Measurements from ENCODE around the gene CSF3. TPM values are rescaled to one million over a fixed set of nuclear protein-coding genes. Genes with fewer than 3 reads are reported as not detected.

The CSF3 gene
- total RNA-seq, 4 donors from 2014 or later, result not detected

DNA sequence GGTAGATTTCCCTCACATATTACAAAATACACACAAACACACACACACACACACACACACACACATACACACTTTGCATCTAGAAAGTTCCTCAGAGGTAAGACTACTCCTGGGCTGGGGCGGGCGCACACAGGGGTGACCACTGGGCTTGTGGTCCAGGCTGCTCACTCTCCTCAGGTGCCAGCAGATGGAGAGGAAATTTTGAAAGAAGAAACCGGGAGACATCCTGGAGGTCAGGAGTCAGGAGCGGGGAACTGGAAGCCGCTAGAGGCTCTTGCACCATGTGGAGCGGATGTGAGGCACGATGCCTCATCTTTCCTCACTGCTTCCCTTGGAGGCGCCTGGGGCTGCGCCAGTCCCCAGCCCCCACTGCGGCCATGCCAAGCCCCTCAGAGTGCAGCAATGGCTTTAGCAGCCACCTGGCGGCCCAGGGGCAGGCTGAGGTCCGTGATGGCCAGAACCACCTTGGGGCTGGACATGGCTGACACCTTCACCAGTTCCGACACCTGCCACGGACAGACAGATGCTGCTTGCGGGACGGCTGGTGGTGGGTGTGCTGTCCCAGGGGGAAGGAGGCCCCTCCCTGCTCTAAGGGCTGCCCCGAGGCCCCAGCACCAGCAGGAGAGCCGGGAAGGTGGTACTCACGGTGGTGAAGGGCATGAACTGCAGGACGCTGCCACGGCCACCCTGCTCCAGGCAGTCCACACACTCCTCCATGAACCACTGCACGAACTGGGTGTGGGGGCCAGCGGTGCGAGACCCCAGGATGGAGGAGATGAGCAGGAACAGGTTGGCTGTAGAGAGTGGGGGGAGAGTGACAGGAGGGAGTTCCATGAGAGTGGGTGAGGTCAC is 4.1 kb downstream of the CSF3 start:
- DNase-seq, result no peak
- no peak overlapping the region for H3K27ac ChIP-seq
- peaks cover 0 to 45% (median 0%) of the 10 kb centered on the region in 3 donors for H3K36me3 ChIP-seq
- H3K27me3 ChIP-seq, result no peaks in the 10 kb centered on the region
- TF ChIP-seq POLR2A (IDR thresholded peaks at IDR 0.05), result no peak
- TF ChIP-seq, protein P1, sequence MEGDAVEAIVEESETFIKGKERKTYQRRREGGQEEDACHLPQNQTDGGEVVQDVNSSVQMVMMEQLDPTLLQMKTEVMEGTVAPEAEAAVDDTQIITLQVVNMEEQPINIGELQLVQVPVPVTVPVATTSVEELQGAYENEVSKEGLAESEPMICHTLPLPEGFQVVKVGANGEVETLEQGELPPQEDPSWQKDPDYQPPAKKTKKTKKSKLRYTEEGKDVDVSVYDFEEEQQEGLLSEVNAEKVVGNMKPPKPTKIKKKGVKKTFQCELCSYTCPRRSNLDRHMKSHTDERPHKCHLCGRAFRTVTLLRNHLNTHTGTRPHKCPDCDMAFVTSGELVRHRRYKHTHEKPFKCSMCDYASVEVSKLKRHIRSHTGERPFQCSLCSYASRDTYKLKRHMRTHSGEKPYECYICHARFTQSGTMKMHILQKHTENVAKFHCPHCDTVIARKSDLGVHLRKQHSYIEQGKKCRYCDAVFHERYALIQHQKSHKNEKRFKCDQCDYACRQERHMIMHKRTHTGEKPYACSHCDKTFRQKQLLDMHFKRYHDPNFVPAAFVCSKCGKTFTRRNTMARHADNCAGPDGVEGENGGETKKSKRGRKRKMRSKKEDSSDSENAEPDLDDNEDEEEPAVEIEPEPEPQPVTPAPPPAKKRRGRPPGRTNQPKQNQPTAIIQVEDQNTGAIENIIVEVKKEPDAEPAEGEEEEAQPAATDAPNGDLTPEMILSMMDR (IDR thresholded peaks at IDR 0.05), result no peak
- H3K4me1 ChIP-seq, result peaks cover 0 to 21% (median 4%) of the 10 kb centered on the region in 4 donors
- no peak overlapping the region for H3K4me3 ChIP-seq
- H3K9me3 ChIP-seq, result no peaks in the 10 kb centered on the region

DNA sequence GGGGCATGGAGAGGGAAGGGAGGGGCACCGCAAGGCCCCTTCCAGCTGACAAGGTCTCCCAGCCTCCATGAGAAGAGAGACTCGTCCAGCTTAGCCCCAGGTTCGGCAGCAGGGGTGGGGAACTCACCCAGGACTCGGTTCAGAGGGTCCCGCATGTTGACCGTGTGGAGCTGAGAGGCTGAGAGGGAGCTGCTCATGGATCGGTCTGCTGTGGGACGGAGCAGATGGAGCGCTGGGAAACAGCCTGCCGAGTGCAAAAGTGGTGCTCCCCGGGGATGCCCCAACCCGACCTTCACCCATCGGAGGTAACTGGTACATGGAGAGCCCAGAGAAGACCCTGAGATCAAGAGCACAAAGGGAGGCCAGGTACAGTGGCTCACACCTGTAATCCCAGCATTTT is 4.9 kb downstream of the CSF3 start:
- Histone ChIP-seq H3K4me1 (peaks cover 0 to 13% (median 1%) of the 10 kb centered on the region in 4 donors), H3K4me3 (no peak overlapping the region), H3K27me3 (no peaks in the 10 kb centered on the region), H3K9me3 (no peaks in the 10 kb centered on the region), H3K27ac (no peak overlapping the region), H3K36me3 (peaks cover 0 to 53% (median 0%) of the 10 kb centered on the region in 3 donors)
- no peak for TF ChIP-seq POLR2A (IDR thresholded peaks at IDR 0.05)
- TF ChIP-seq, protein P1 (IDR thresholded peaks at IDR 0.05), result no peak
- DNase-seq, result no peak

DNA sequence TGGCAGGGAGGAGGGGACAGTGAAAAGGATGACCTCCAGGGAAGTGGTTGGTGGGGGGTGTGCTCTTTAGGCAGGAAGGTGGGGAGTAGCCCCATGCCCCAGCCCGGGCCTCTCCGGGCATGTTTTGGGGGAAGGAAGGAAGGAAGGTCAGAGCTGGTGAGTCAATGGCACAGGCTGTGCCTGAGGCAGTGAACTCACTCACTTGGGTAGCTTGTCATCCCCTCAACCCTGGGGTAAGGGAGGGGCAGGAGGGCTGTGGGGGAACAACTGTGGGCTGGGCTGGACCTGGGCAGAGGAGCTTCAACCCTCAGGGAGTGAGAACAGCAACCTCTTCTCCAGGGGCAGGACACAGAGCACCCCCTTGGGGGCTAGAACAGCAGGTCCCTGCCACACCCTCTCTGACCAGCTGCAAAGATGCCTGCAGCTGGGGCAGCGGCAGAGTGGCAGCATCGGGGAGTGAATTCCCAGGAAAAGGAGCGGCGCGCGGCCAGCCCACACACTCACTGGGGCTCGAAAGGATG is 6.3 kb downstream of the CSF3 start:
- H3K4me3 ChIP-seq, result no peak overlapping the region
- H3K27me3 ChIP-seq, result no peaks in the 10 kb centered on the region
- H3K4me1 ChIP-seq, result peaks cover 0 to 7% (median 0%) of the 10 kb centered on the region in 4 donors
- no peak overlapping the region for H3K27ac ChIP-seq
- no peak for DNase-seq
- H3K9me3 ChIP-seq, result no peaks in the 10 kb centered on the region
- no peak for TF ChIP-seq POLR2A (IDR thresholded peaks at IDR 0.05)
- TF ChIP-seq, protein P1 (IDR thresholded peaks at IDR 0.05), result no peak
- H3K36me3 ChIP-seq, result peaks cover 0 to 66% (median 0%) of the 10 kb centered on the region in 3 donors

DNA sequence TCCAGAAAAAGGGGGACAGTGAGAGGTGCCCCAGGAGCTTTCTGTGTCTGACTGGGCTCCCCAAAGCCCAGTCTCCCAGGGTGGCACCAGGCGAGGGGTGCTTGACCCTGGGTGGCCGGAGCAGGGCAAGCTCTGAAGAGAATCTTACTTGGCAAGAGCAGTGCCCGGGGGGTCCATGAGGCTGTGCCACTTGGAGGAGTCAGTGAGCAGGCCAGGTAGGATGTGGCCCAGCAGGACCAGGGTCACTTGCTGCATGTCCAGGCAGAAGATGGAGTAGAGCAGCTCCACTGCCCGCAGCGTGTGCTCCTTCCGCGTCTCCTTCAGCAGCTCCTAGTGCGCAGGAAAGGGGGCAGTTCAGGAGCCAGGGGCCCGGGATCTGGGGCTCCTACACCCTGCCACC is 7.3 kb downstream of the CSF3 start:
- DNase-seq, result no peak
- peaks cover 0 to 12% (median 1%) of the 10 kb centered on the region in 4 donors for H3K4me1 ChIP-seq
- no peak overlapping the region for H3K4me3 ChIP-seq

DNA sequence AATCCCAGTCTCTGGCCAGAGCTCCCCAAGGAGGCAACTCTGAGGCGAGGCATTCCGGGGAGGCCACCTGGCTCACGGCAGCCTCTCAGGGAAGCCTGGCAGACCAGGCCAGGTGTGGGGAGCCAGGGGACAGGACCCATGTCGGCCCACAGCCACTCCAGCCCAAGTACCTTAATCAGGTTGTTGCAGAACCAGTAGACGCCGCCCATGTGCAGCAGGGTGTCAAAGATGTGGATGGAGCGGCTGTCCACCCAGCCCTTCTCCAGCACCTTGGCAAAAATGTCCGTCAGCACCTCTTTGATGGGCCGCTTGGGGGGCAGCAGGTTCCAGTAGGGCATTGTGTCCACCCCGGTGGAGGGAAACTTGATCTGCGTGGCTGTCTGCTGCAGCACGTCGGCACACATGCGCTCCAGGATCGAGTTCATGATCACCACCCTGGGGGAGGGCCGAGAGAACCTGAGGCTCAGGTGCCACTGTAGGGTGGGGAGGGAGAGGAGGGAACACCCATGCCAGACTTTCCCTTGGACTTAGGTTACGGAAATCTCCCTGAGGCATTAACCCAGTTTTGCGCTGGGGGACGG is 7.8 kb downstream of the CSF3 start:
- TF ChIP-seq, protein P1 (IDR thresholded peaks at IDR 0.05), result no peak
- TF ChIP-seq POLR2A (IDR thresholded peaks at IDR 0.05), result no peak
- no peak for DNase-seq
- H3K9me3 ChIP-seq, result no peaks in the 10 kb centered on the region
- H3K4me3 ChIP-seq, result no peak overlapping the region
- peaks cover 0 to 73% (median 0%) of the 10 kb centered on the region in 3 donors for H3K36me3 ChIP-seq
- peaks cover 0 to 12% (median 1%) of the 10 kb centered on the region in 4 donors for H3K4me1 ChIP-seq
- no peak overlapping the region for H3K27ac ChIP-seq
- H3K27me3 ChIP-seq, result no peaks in the 10 kb centered on the region

More for the DNA sequence above, 7.3 kb downstream of the CSF3 start:
- H3K27me3 ChIP-seq, result no peaks in the 10 kb centered on the region
- H3K27ac ChIP-seq, result no peak overlapping the region
- H3K9me3 ChIP-seq, result no peaks in the 10 kb centered on the region
- TF ChIP-seq, protein P1 (IDR thresholded peaks at IDR 0.05), result no peak
- TF ChIP-seq POLR2A (IDR thresholded peaks at IDR 0.05), result no peak
- H3K36me3 ChIP-seq, result peaks cover 0 to 69% (median 0%) of the 10 kb centered on the region in 3 donors
